Urinary bladder (tissue), 4 donors: ENCODE measurements around the gene ATRN. TPM values are rescaled to one million over a fixed set of nuclear protein-coding genes. Genes with fewer than 3 reads are reported as not detected.

Experiments used
- DNase-seq: peaks from one replicate; pipeline ENCODE4 v3.0.0-alpha.2; 2015; ENCODE audit errors: extremely low spot score
- H3K27ac ChIP-seq: one replicate; pipeline ENCODE4 v1.5.1; 2013; ENCODE audit warnings: low read depth, mild to moderate bottlenecking, moderate library complexity
- H3K36me3 ChIP-seq: one replicate; pipeline ENCODE4 v1.6.1; 2013; ENCODE audit warnings: mild to moderate bottlenecking, moderate library complexity; ENCODE audit not compliant: insufficient read depth
- H3K4me1 ChIP-seq: one replicate; pipeline ENCODE4 v1.6.1; 2013; ENCODE audit warnings: mild to moderate bottlenecking, moderate library complexity; ENCODE audit not compliant: insufficient read depth
- H3K4me3 ChIP-seq: one replicate; pipeline ENCODE4 v1.5.1; 2013; ENCODE audit warnings: low read depth, low read length
- WGBS: extraction: QIAGEN DNeasy Blood & Tissue Kit; methylation state at CpG from one replicate; pipeline ENCODE4 v1.1.7; 2013; 5-methylcytosine and 5-hydroxymethylcytosine counted together
- polyA plus RNA-seq: library from polyadenylated mRNA; stranded (reverse); fragments of 200-250 nt; gene quantifications from one replicate; pipeline ENCODE4 v1.2.3, GENCODE V29; 2013
- total RNA-seq: library from RNA; depleted of rRNA; stranded (reverse); fragments of >200 nt; gene quantifications from one replicate; pipeline ENCODE4 v1.2.3, GENCODE V29; 2014
- donor health status: healthy with polysubstance abuse.
- donor health status: healthy.

ATRN gene
- total and polyA plus RNA-seq, 2 donors, result 15.2 to 37.6 TPM

GRCh38 chr20:3671986-3672546, 201.2 kb downstream of the ATRN start:
- Histone ChIP-seq H3K27ac (no peak overlapping the region), H3K36me3 (no peaks in the 10 kb centered on the region), H3K4me1 (no peaks in the 10 kb centered on the region), H3K4me3 (no peak overlapping the region)
- 82% methylated on average over 23 of the region's 23 CpGs for WGBS
- no peak for DNase-seq

DNA sequence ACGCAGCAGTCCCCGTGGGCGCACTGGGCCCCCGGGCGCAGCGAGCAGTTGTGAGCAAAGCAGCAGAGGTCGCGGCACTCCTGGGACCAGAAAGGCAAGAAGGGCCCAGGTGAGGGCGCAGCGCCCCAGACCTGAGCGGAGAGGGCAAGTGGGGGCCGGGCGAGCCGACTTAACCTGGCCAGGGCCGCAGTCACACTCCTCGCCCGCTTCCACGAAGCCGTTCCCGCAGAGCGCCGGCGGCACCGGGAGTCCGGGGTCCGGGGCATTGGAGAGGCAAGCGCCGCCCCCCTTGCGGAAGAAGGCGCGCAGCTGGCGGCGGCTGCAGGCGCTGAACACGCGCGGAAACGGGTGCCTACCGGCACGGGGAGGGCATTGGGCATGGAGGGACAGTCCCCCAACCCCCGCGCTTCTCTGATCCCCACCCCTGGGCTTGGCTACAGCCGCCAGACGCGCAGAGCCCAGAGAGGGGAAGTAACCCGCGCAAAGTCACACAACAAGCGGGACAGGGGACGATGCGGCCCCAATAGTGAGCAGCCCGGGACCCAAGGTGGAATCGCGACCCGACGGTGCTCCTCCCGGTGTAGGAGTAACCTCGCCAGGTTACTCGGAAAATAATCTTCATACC, 201.8 kb downstream of the ATRN start:
- Histone ChIP-seq H3K36me3 (no peaks in the 10 kb centered on the region), H3K27ac (no peak overlapping the region), H3K4me3 (no peak overlapping the region), H3K4me1 (no peaks in the 10 kb centered on the region)
- 60% methylated on average over 58 of the region's 58 CpGs for WGBS
- no peak for DNase-seq

DNA sequence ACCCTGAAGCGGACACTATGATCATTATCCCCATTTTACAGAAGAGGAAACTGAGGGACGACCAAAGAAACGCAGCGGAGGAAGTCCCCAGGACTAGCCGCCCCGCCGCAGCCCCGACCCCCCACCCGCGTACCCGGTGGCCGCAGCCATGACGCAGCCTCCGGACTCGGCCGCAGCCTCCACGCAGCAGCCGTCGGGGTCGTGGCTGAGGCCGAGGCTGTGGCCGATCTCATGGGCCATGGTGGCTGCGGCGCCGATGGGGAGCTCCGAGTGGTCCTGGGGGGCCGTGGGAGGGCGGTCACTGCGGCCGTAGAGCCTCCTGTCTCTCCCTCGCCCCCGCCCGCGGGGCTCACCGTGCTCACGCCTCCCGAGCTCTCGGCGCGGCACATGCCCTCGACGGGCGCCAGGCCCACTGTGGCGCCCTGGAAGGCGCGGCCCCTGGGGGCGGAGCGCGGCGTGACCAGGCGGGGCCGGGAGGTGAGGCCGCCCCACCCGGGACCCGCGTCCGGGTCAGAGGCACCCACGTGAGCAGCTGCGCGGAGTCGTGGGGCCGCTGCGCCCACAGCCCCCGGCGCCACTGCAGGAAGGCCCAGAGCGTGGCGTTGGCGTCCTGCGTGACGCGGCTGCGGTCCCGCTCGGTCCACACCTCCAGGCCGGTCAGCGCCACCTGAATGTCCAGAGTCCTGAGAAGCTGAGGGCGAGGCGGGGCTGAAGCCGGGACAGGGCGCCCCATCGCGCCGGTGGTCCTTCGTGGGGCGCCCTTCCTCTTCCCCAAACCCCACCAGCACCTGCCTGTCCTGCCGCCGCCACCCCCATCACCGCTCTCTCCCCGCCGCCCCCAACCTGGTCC, 202.6 kb downstream of the ATRN start:
- Histone ChIP-seq H3K36me3 (no peaks in the 10 kb centered on the region), H3K4me3 (no peak overlapping the region), H3K27ac (no peak overlapping the region), H3K4me1 (no peaks in the 10 kb centered on the region)
- WGBS, result 73% methylated on average over 90 of the region's 90 CpGs
- DNase-seq, result no peak

DNA sequence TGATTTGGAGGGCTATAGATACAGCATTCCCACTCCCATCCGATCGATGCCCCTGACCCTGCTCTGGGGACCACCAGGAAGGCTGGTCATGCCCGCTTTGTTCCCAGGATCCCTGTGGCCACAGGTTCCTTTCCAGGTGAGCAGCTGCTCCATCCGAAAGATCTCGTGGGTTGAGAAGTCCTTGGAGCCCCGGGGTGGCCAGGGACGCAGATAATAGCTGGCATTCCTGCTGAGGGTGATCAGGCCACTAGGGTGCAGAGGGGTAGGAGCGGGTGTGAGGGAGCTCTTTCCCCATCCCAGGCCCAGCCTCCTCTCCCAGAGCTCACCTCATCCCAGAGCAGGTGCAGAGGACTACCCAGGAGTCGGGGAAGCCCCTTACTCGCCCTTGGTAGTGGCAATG, 203.6 kb downstream of the ATRN start:
- H3K36me3 ChIP-seq, result no peaks in the 10 kb centered on the region
- no peak overlapping the region for H3K4me3 ChIP-seq
- WGBS, result 78% methylated on average over 10 of the region's 10 CpGs
- no peak for DNase-seq
- no peaks in the 10 kb centered on the region for H3K4me1 ChIP-seq
- no peak overlapping the region for H3K27ac ChIP-seq

DNA sequence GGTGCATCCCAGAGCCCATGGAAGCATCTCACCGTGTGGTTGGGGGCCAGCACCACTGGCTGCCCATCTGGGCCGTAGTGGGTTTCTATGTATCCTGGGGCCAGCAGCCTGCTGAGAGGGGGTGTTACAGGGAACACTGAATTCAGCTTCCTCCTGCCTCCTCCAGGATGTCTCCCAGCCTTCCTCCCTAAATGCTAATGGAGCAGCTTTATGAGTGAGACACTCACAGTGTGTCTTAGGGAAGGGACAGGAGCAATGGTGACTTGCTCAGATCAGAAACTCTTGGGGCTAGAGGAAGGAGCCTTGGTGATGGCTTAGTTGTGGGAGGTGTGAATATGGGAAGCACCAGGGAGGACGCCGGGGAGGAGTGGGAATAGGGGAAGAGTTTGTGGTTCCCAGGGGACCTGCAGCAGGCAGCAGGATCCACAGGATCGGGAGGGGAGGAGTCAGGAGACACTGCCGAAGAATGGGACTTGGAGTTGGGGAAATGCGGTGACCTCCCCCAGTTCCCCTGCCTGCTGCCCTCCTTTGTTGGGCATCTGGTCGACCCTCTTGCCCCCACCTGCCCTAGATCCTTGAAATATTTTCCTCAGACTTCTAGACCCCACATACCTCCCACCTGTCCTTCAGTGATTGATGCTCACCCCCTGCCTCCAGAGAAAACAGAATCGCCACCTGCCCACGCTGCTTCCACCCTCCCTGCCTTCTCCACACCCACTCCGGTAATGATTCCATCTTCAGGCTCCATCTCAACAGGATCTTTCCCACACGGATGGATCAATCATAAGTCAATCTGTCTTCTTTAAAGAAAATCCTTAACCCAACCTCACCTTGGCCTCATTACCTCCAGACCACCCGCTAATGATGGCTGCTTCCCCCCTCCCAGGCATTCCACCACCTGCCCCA, 204.4 kb downstream of the ATRN start:
- 66% methylated on average over 13 of the region's 13 CpGs for WGBS
- DNase-seq, result no peak
- no peaks in the 10 kb centered on the region for H3K36me3 ChIP-seq
- H3K4me1 ChIP-seq, result no peaks in the 10 kb centered on the region
- no peak overlapping the region for H3K4me3 ChIP-seq
- H3K27ac ChIP-seq, result no peak overlapping the region

DNA sequence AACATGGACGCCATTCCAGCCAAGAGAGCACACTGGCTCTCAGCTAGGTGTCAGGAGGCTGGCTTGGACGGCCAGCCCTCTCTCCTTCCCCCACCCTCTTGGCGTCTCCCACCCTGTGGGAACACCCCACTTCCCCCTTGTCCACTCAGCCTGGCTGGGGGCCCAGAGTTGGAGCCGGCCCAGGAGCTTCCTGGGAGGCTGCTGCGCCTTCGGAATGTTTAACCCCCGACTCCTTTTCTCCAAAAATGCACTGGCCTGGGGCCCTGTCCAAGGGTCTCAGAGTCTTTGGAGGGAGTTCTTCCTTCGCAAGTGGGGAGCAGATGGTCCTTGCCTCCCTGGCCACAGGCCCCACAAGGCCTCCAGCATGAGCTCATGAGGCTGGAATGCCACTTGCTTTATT, 206.9 kb downstream of the ATRN start:
- no peak overlapping the region for H3K4me3 ChIP-seq
- WGBS, result 23% methylated on average over 8 of the region's 8 CpGs
- H3K36me3 ChIP-seq, result no peaks in the 10 kb centered on the region
- H3K4me1 ChIP-seq, result peaks cover 1% of the 10 kb centered on the region
- peak; percentile 68 for DNase-seq
- peak overlapping the region; percentile 27 for H3K27ac ChIP-seq

GRCh38 chr20:3678198-3678597, 207.4 kb downstream of the ATRN start:
- no peaks in the 10 kb centered on the region for H3K36me3 ChIP-seq
- peak overlapping the region; percentile 28 for H3K27ac ChIP-seq
- H3K4me3 ChIP-seq, result no peak overlapping the region
- peaks cover 1% of the 10 kb centered on the region for H3K4me1 ChIP-seq
- DNase-seq, result no peak
- WGBS, result 35% methylated on average over 2 of the region's 2 CpGs

GRCh38 chr20:3678856-3679720, 208.3 kb downstream of the ATRN start:
- H3K27ac ChIP-seq, result peak overlapping the region; percentile 76
- DNase-seq, result no peak
- WGBS, result 62% methylated on average over 14 of the region's 14 CpGs
- peaks cover 1% of the 10 kb centered on the region for H3K4me1 ChIP-seq
- H3K4me3 ChIP-seq, result no peak overlapping the region
- H3K36me3 ChIP-seq, result no peaks in the 10 kb centered on the region

DNA sequence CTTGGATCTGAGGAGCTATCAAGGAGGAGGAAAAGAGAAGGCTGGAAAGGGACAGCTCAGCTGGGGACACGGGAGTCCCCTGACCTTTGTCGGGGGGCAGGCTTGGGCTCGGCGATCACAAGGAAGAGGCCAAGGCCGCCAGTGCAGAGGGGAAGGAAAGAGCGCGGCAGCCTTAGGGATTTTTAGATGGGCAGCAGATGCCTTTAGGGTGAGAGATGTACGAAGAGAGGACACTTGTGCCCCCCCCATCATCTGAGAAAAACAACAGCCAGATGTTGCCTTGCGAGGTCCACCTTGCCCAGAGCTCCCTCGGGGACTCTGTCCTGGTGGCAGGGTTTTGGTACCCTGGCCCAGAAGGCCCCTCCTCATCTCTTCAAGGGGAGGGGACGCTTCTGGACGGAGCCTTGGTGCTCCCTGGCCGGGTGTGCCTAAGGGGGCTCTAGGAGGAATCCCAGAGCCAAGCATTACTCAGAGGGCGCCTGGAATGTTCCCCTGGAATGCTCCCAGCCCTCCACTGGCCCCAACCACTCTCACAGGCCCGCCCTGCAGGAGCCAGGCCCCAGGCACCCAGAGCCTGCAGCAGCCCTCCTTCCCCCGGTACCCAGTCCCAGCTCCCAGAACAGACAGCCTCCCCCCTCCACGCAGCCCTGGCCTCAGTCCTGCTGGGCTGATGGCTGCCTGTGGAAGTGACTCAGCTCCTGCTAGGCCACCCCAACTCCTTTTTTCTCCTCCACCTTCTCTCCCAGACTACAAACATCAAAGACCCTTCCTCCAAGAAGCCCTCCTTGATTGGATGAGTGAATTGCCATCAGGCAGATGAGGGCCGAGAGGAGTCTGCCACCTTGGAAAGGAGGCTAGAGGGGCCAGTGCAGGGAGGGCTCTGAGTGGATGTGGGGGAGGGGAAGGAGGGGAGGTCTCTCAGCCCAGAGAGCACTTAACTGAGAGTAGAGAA, 209.2 kb downstream of the ATRN start:
- H3K4me1 ChIP-seq, result peaks cover 1% of the 10 kb centered on the region

DNA sequence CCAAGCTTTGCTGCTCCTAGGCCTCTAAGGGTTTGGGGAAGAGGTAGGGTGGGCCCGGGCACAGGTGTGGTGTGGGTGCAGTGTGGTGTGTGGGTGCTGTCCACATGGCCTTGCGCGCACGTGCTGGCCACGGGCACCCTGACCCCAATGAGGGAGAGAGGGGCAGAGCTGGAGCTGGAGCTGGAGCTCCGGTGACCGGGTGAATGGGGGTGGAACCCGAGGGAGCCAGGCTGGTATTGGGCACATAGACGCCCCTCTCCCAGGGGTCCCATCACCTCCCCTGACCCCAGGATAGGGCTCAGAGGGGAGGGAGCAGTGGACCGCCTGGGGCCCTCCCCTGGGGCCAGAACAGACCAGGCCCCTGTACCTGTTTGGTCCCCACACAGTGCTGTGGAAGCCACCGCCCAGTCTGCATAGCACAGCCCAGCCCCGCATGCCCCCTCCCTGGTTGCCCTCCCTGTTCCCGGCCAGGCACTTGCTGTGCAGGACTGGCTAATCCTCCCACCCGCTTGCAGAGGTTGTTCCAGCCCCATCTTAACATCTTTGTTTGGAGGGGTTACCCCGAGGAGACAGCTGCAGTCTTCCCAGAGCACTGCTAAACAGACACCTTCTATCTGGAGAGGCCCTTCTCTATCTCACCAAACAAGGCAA, 210.0 kb downstream of the ATRN start:
- DNase-seq, result no peak
- Histone ChIP-seq H3K4me3 (peak overlapping the region; percentile 58), H3K4me1 (peaks cover 1% of the 10 kb centered on the region), H3K36me3 (no peaks in the 10 kb centered on the region), H3K27ac (peak overlapping the region; percentile 76)
- 34% methylated on average over 15 of the region's 15 CpGs for WGBS

More for the DNA sequence above, 209.2 kb downstream of the ATRN start:
- no peak for DNase-seq
- no peaks in the 10 kb centered on the region for H3K36me3 ChIP-seq
- WGBS, result 27% methylated on average over 18 of the region's 18 CpGs
- peak overlapping the region; percentile 76 for H3K27ac ChIP-seq
- peak overlapping the region; percentile 58 for H3K4me3 ChIP-seq

DNA sequence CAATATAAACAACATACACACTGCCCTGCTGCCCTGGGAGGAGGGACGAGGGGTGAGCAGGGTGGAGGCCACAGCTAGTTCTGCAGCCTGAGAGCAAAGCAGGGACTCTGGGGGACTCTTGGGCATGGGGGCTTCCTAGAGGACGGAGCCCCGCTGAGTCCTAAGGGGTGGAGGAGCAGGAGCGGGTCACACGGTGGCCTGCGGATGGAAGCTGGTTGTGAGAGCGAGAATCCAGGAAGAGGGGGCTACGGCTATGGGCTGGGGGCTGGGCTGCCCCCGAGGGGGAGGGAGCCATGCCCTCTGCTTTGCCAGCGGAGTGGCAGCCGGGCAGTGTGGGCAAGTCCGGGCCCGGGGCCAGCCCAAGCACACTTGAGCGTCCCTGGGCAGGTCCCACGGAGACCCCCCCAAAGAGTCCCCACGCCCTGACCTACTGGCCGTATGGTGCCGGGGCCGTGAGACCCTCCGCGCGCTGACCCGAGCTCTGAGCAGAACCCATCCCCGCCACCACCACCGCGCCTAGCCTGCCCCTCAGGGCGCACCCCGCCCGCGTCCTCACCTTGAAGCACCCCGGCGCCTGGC, 210.6 kb downstream of the ATRN start:
- peak overlapping the region; percentile 70 for H3K27ac ChIP-seq
- peak overlapping the region; percentile 58 for H3K4me3 ChIP-seq
- no peaks in the 10 kb centered on the region for H3K36me3 ChIP-seq
- H3K4me1 ChIP-seq, result peaks cover 1% of the 10 kb centered on the region
- WGBS, result 3% methylated on average over 32 of the region's 32 CpGs
- no peak for DNase-seq
